Measurements from ENCODE around the gene ZSWIM3. TPM values are rescaled to one million over a fixed set of nuclear protein-coding genes. Genes with fewer than 3 reads are reported as not detected.
A peak's percentile ranks its signal among the peaks of the same experiment; 100 is the strongest.

ZSWIM3 gene
- total and polyA plus RNA-seq, 2 of the 8 experiments (the other 6 are each of a cell fraction or from before 2014, with no cell fraction given): 5.5 to 6.9 TPM

GRCh38 chr20:45890077-45890984 is 32.9 kb downstream of the ZSWIM3 start (continued):
- TF ChIP-seq RBBP5 (IDR thresholded peaks at IDR 0.05; ENCODE audit: borderline replicate concordance, low read depth, low read length) (no peak), RXRA (IDR thresholded peaks at IDR 0.05; ENCODE audit: insufficient read depth, low read depth, low read length) (no peak), SAP30 (IDR thresholded peaks at IDR 0.05; ENCODE audit: insufficient read depth, insufficient replicate concordance, low read length) (no peak), SUZ12 (IDR thresholded peaks at IDR 0.05; ENCODE audit: low read length) (no peak), SRF (IDR thresholded peaks at IDR 0.05; ENCODE audit: low read depth, low read length) (no peak), TAF1 (IDR thresholded peaks at IDR 0.05; ENCODE audit: low read depth, low read length) (peak; percentile 63; the same call in 1 of the 2 replicates), CTCF (IDR thresholded peaks at IDR 0.05; ENCODE audit: control extremely low read depth in 1 of 3, insufficient read depth in 1 of 3, low read depth in 1 of 3, low read length in 3 of 3) (peak; percentile 62 to 89 (median 87)), CREB1 (IDR thresholded peaks at IDR 0.05) (peak; percentile 22; the same call in 1 of the 2 replicates), SP4 (IDR thresholded peaks at IDR 0.05; ENCODE audit: low read length) (no peak), KDM5A (IDR thresholded peaks at IDR 0.05; ENCODE audit: low read length) (no peak), HDAC2 (IDR thresholded peaks at IDR 0.05; ENCODE audit: borderline replicate concordance in 1 of 2, low read depth in 2 of 2, low read length in 2 of 2) (no peak; a peak in 1 of 4 replicates), FOSL1 (IDR thresholded peaks at IDR 0.05; ENCODE audit: insufficient read depth, low read depth, low read length) (no peak), PHF8 (conservative IDR thresholded peaks at IDR 0.05; ENCODE audit: low read depth, low read length) (0 out of 2 replicates have a peak, but pooled peaks have one; percentile 16), TEAD4 (IDR thresholded peaks at IDR 0.05; ENCODE audit: low read depth, low read length) (peak; percentile 67; the same call in 1 of the 2 replicates), NANOG (IDR thresholded peaks at IDR 0.05; ENCODE audit: insufficient read depth, low read depth, low read length, poor library complexity, severe bottlenecking) (no peak), NRF1 (IDR thresholded peaks at IDR 0.05; ENCODE audit: low read depth, low read length) (no peak), KDM4A (IDR thresholded peaks at IDR 0.05; ENCODE audit: low read depth, low read length, severe bottlenecking) (no peak), RAD21 (IDR thresholded peaks at IDR 0.05 in 1 of 2, conservative IDR thresholded peaks at IDR 0.05 in 1 of 2; ENCODE audit: low read depth in 2 of 2, low read length in 2 of 2) (peak; percentile 29 to 63), CBX8 (IDR thresholded peaks at IDR 0.05; ENCODE audit: borderline replicate concordance, low read depth, low read length) (no peak)
